ENCODE results near the gene OR2M7. TPM values are rescaled to one million over a fixed set of nuclear protein-coding genes. Genes with fewer than 3 reads are reported as not detected.
"Not testable (repeated sequence)": the region's sequence is repeated elsewhere in the genome, so short reads cannot be mapped to it uniquely, and the experiment has no call there.

Gene OR2M7
- total RNA-seq, 4 donors from 2014 or later: not detected

GRCh38 chr1:248306103-248306502 lies 18.3 kb downstream of the OR2M7 start:
- no peaks in the 10 kb centered on the region for H3K27me3 ChIP-seq
- DNase-seq (no peak), ATAC-seq (no peak)
- intact Hi-C loops (cut with DNase I; ENCODE audit: low total_unique reads) (no loop called here), in situ Hi-C loops (cut with MboI; ENCODE audit: low sequenced_read_pairs in 4 of 4) (no loop called here)
- H3K4me3 ChIP-seq: no peak overlapping the region
- H3K9me3 ChIP-seq: no peaks in the 10 kb centered on the region
- H3K4me1 ChIP-seq: no peaks in the 10 kb centered on the region
- H3K36me3 ChIP-seq: no peaks in the 10 kb centered on the region
- H3K27ac ChIP-seq: no peak overlapping the region
- TF ChIP-seq, protein P1, sequence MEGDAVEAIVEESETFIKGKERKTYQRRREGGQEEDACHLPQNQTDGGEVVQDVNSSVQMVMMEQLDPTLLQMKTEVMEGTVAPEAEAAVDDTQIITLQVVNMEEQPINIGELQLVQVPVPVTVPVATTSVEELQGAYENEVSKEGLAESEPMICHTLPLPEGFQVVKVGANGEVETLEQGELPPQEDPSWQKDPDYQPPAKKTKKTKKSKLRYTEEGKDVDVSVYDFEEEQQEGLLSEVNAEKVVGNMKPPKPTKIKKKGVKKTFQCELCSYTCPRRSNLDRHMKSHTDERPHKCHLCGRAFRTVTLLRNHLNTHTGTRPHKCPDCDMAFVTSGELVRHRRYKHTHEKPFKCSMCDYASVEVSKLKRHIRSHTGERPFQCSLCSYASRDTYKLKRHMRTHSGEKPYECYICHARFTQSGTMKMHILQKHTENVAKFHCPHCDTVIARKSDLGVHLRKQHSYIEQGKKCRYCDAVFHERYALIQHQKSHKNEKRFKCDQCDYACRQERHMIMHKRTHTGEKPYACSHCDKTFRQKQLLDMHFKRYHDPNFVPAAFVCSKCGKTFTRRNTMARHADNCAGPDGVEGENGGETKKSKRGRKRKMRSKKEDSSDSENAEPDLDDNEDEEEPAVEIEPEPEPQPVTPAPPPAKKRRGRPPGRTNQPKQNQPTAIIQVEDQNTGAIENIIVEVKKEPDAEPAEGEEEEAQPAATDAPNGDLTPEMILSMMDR (IDR thresholded peaks at IDR 0.05 in 4 of 5, conservative IDR thresholded peaks at IDR 0.05 in 1 of 5): no peak
- TF ChIP-seq POLR2A (IDR thresholded peaks at IDR 0.05): no peak

GRCh38 chr1:248305672-248306071 lies 18.7 kb downstream of the OR2M7 start:
- H3K9me3 ChIP-seq; H3K27ac ChIP-seq; intact Hi-C loops (cut with DNase I; ENCODE audit: low total_unique reads); H3K4me3 ChIP-seq; H3K27me3 ChIP-seq; DNase-seq; ATAC-seq; H3K36me3 ChIP-seq; in situ Hi-C loops (cut with MboI; ENCODE audit: low sequenced_read_pairs in 4 of 4); H3K4me1 ChIP-seq: not testable (repeated sequence)

DNA sequence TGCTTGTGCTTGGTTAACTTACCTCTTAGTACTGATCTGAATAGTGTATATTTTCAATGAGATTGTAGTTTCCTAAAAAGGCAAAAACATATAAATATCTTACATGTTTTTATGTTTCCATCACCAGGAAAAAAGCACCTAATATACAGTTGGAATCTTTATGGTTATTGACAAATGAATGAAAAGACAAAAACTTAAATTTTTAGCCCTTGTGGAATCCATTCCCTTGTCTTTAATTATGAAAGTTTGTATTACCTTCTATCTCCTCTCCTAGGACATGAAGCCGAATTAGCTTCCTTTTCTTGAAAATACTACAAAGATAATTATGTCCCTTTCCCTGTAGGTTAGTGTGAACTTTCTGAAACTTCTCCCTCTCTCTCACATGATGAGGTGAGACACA lies 21.0 kb downstream of the OR2M7 start, which contains the start of gene OR2T12:
Gene OR2T12, minus strand, starts transcription at position 101 of the 400 bp plus-strand sequence. CDS start 7,846 bp downstream, outside the sequence.
- DNase-seq (no peak), ATAC-seq (no peak)
- Histone ChIP-seq H3K36me3 (no peaks in the 10 kb centered on the region), H3K4me3 (no peak within 1 kb of the TSS), H3K27ac (no peak within 1 kb of the TSS), H3K27me3 (no peaks in the 10 kb centered on the region), H3K4me1 (no peaks in the 10 kb centered on the region), H3K9me3 (no peaks in the 10 kb centered on the region)
- in situ Hi-C loops (cut with MboI; ENCODE audit: low sequenced_read_pairs in 4 of 4) (no loop called here), intact Hi-C loops (cut with DNase I; ENCODE audit: low total_unique reads) (no loop called here)
- no peak for TF ChIP-seq POLR2A (IDR thresholded peaks at IDR 0.05)

- no peak overlapping the region for H3K4me3 ChIP-seq
- intact Hi-C loops (cut with DNase I; ENCODE audit: low total_unique reads) (no loop called here), in situ Hi-C loops (cut with MboI; ENCODE audit: low sequenced_read_pairs in 4 of 4) (no loop called here)
- no peak overlapping the region for H3K27ac ChIP-seq
- H3K27me3 ChIP-seq: no peaks in the 10 kb centered on the region
- H3K36me3 ChIP-seq: no peaks in the 10 kb centered on the region
- H3K4me1 ChIP-seq: no peaks in the 10 kb centered on the region
- H3K9me3 ChIP-seq: no peaks in the 10 kb centered on the region
- ATAC-seq (no peak), DNase-seq (no peak)
- TF ChIP-seq POLR2A (IDR thresholded peaks at IDR 0.05): no peak
- TF ChIP-seq, protein P1 (IDR thresholded peaks at IDR 0.05 in 4 of 5, conservative IDR thresholded peaks at IDR 0.05 in 1 of 5): no peak
These were observed 36.0 kb downstream of the OR2M7 start for GRCh38 chr1:248288391-248288790.

- TF ChIP-seq, protein P1 (IDR thresholded peaks at IDR 0.05 in 4 of 5, conservative IDR thresholded peaks at IDR 0.05 in 1 of 5): no peak
- no peak for TF ChIP-seq POLR2A (IDR thresholded peaks at IDR 0.05)
- in situ Hi-C loops (cut with MboI; ENCODE audit: low sequenced_read_pairs in 4 of 4) (no loop called here), intact Hi-C loops (cut with DNase I; ENCODE audit: low total_unique reads) (no loop called here)
- H3K9me3 ChIP-seq: no peaks in the 10 kb centered on the region
- DNase-seq: no peak
- no peaks in the 10 kb centered on the region for H3K4me1 ChIP-seq
- no peak within 1 kb of the TSS for H3K4me3 ChIP-seq
- no peaks in the 10 kb centered on the region for H3K27me3 ChIP-seq
- H3K27ac ChIP-seq: no peak within 1 kb of the TSS
- H3K36me3 ChIP-seq: no peaks in the 10 kb centered on the region
- no peak for ATAC-seq
These were observed 46.5 kb downstream of the OR2M7 start, which contains the start of gene OR2T33 for GRCh38 chr1:248277876-248278275. Gene OR2T33 (minus strand): TSS chr1:248277976. CDS start chr1:248273814, 4,162 bp downstream.

Other genes with a start within 250 kb of the OR2M7 start
- gene OR2L13, start 229.4 kb downstream of the OR2M7 start, total RNA-seq: not detected
- not detected for gene OR2M5, start 179.4 kb downstream of the OR2M7 start, total RNA-seq
- not detected for gene OR2M2, start 149.7 kb downstream of the OR2M7 start, total RNA-seq
- gene OR2M3, start 127.3 kb downstream of the OR2M7 start, total RNA-seq: not detected
- not detected for gene OR2M4, start 93.2 kb downstream of the OR2M7 start, total RNA-seq
- not detected for gene OR2T33, start 46.6 kb downstream of the OR2M7 start, total RNA-seq
- not detected for gene OR2T12, start 21.1 kb downstream of the OR2M7 start, total RNA-seq
- not detected for gene OR14C36, start 24.2 kb upstream of the OR2M7 start, total RNA-seq
- not detected for gene OR2T4, start 37.1 kb upstream of the OR2M7 start, total RNA-seq
- gene OR2T6, start 51.2 kb upstream of the OR2M7 start, total RNA-seq: not detected
- not detected for gene OR2T1, start 78.5 kb upstream of the OR2M7 start, total RNA-seq
- gene OR2T2, start 121.1 kb upstream of the OR2M7 start, total RNA-seq: not detected
- gene OR2T3, start 148.8 kb upstream of the OR2M7 start, total RNA-seq: not detected
- not detected for gene OR2T5, start 164.0 kb upstream of the OR2M7 start, total RNA-seq
- not detected for gene OR2G6, start 183.5 kb upstream of the OR2M7 start, total RNA-seq
- gene OR2T29, start 238.2 kb upstream of the OR2M7 start, total RNA-seq: not detected

Measured in gastrocnemius medialis (tissue), 4 donors.